Loucy (cell line): ENCODE data around the gene LRRC4.

Experiments used
- CTCF ChIP-seq: fragments of 200-600 bp; sonication (generic); conservative IDR thresholded peaks from 2 replicates; pipeline ENCODE4 v1.5.1; 2014; ENCODE audit warnings: mild to moderate bottlenecking, antibody characterized with exemption, low read length
- EZH2phosphoT487 ChIP-seq: fragments of 200-600 bp; IDR thresholded peaks from 2 replicates; pipeline ENCODE4 v1.6.1; 2018; ENCODE audit warnings: antibody characterized with exemption, mild to moderate bottlenecking, moderate library complexity, borderline replicate concordance

- no peak for TF ChIP-seq CTCF
- TF ChIP-seq EZH2phosphoT487: no peak
Measured at GRCh38 chr7:128045766-128046165, 14.5 kb upstream of the LRRC4 start.
